ENCODE data around the gene PRPF19. TPM values are rescaled to one million over a fixed set of nuclear protein-coding genes. Genes with fewer than 3 reads are reported as not detected.
A peak's percentile ranks its signal among the peaks of the same experiment; 100 is the strongest.

The PRPF19 gene
- total RNA-seq, 2 donors from 2014 or later: 55.8 to 58.8 TPM

DNA sequence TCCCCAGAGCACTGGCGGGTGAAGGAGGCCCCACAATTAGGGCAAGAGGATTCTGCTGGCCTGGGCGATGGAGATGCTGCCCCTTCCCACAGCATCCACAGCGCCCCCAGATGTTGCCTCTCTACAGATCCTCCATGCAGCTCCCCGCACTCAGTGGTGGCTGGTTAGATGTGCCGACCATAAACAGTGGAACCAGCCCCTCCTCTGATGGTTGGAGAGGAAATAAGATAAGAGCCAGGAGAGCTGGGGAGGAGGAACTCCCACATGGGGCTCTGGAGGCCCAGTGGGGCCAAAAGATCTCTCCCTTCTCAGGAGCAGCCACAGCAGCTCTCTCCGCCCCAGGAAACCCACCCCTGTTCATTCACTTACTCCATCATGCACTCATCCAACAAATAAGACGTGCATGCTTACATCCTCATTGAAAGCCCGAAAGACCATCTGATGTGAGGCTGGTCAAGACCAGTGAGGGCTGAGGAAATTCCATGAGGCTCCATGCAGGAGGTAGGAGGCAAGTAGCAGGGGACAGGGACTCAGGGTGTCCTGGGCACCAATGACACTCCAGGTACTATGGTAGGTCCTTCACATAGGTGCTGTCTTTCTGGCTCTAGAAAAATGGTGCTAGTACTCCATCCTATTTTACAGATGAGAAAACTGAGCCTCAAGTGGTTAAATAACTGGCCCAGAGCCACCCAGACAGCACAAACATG lies 52.1 kb downstream of the PRPF19 start:
- intact Hi-C loops (cut with DNase I, micrococcal nuclease): no loop called here
- no peak for DNase-seq
- no peak for ATAC-seq

- DNase-seq: no peak
- no peak for ATAC-seq
- intact Hi-C loops (cut with DNase I, micrococcal nuclease): no loop called here
Measured at GRCh38 chr11:60852982-60853950, 53.1 kb downstream of the PRPF19 start.

DNA sequence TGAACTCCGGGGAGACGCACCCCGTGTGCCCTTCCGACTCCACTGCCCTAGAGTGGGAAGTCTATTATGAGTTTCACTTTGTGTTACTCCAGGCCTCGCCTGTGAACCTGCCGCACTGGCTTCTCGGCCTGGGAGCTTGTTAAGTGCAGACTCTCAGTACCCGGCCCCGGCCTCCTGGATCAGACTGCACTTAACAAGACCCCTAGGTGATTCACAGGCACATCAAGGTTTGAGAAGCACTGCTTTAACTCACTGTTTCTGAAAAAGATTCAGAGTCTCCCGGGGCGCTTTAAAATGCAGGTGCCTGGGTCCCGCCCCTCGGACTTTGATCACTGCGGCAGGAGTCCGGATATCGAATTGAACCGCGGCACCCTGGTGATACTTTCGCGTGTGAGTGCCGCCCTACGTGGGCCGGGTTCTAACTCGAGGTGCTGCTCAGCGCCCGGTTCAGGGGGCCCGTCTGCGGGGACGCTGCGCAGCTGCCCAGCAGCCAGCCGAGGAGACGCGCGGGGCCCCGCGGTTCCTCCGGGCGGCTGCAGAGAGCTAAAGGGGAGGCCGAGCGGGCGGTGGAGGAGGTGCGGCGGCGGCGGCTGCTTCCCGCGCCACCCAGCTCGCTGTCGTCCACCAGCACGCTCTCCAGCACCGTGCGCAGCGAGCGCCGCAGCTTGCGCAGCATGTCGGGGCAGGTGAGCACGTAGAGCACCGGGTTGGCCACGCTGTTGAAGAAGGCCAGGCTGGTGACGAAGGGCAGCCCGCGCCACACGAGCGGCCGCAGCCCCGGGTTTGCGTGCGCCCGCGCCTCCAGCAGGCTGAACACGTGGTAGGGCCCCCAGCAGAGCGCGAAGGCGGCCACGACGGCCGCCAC lies 54.0 kb downstream of the PRPF19 start:
- intact Hi-C loops (cut with DNase I, micrococcal nuclease): no loop called here
- DNase-seq: peak; percentile 77 to 89
- ATAC-seq: peak; percentile 92

DNA sequence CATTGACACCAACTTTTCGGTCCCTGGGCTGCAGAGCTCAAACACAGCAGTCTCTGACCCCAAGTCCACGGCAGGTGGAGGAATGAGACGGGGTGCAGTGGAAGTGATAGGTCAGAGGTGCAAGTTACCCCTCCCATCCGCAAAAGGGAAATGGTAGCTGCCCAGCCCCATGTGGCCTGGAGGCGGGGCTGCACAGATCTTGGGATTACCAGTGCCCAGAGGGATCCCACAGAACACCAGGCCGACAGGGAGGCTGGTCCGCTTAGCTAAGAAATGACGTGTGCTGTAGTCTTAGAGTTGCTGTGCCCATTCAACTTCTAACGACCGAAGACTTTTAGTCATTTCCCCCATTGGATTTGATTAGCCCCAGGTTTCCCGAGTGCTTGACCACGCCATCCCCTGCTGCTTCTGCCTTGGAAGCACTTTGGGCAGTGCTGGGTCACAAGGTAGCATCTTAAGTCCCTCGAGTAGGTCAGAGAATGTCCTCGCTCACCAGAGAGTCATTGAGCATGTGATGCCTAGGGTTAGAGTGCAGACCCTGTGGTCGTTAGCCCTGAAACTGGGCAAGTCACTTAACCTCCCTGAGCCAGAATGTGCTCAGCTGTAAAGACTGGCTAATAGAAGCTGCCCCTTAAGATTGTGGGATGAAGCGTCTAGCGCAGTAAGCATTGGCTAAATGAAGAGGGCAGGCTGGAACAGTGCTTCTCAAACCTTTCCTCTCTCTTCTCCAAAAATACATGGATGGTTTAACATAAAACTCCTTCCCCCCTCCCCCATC lies 54.9 kb downstream of the PRPF19 start:
- intact Hi-C loops (cut with DNase I, micrococcal nuclease): no loop called here
- DNase-seq (no peak), ATAC-seq (no peak)

DNA sequence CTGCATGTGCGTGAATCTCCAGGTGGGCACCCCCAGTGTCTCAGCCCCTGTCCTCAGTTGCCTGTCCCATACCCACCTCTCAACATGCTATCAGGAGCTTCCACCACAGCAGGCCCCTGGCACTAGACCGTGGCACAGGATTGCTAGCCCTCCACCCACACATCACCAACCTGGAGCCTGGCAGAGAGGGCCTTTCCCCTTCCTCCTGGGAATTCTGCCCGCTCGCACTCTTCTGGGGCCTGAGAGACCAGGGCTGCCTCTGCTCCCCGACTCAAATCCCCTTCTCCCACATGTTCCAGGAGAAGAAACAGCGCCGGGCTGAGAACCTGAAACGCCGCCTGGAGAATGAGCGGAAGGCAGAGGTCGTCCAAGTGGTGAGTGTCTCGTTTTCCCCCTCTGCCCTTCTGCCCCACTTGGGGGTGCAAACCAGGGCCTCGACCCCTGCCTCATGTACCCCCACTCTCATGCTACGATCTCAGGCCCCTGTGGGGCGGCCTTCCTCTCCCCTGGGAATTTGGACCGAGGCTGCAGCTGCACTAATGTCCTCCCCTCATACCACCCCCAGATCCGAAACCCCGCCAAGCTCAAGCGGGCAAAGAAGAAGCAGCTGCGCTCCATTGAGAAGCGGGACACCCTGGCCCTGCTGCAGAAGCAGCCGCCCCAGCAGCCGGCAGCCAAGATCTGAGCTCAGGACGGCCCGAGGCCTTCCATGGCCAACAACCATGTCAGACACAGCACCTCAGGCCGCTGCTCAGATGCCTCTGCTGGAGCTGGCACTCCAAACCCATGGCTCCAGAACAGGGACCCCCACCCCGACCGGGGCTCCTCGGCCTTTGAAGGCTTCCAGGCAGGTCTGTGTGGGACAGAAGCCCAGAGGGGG lies 56.5 kb downstream of the PRPF19 start:
- intact Hi-C loops (cut with DNase I, micrococcal nuclease): no loop called here
- DNase-seq (no peak), ATAC-seq (no peak)

DNA sequence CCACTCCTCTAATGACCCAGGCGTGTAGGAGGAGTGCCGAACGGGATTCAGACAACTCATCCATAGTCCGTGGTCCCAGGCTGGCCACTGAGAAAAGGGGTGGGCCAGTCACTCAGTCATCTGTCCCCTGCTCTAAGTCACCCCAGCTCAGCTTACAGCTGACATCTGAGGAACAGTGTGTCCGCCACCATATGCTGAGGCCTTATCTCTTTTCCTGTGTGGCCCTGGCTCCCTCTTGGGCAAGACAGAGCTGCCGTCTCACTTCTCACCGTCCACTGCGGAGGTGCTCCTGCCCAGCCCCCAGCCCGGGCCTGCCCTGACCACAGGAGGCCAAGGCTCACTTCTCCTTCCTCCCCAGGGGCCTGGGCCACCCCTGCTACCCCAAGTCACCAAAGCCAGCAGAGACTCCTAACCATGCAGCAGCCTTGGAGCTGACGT lies 57.7 kb downstream of the PRPF19 start:
- ATAC-seq (no peak), DNase-seq (no peak)
- intact Hi-C loops (cut with DNase I, micrococcal nuclease): no loop called here

- ATAC-seq: no peak
- intact Hi-C loops (cut with DNase I, micrococcal nuclease): no loop called here
- DNase-seq: no peak
Measured at GRCh38 chr11:60847896-60848295, 58.5 kb downstream of the PRPF19 start.

GRCh38 chr11:60847281-60847680 lies 59.1 kb downstream of the PRPF19 start:
- ATAC-seq (no peak), DNase-seq (no peak)
- intact Hi-C loops (cut with DNase I, micrococcal nuclease): no loop called here

- ATAC-seq (no peak), DNase-seq (no peak)
- intact Hi-C loops (cut with DNase I, micrococcal nuclease): no loop called here
Measured at GRCh38 chr11:60845338-60845737, 61.0 kb downstream of the PRPF19 start.

GRCh38 chr11:60844870-60845221 lies 61.5 kb downstream of the PRPF19 start:
- no peak for ATAC-seq
- no peak for DNase-seq
- intact Hi-C loops (cut with DNase I, micrococcal nuclease): no loop called here

DNA sequence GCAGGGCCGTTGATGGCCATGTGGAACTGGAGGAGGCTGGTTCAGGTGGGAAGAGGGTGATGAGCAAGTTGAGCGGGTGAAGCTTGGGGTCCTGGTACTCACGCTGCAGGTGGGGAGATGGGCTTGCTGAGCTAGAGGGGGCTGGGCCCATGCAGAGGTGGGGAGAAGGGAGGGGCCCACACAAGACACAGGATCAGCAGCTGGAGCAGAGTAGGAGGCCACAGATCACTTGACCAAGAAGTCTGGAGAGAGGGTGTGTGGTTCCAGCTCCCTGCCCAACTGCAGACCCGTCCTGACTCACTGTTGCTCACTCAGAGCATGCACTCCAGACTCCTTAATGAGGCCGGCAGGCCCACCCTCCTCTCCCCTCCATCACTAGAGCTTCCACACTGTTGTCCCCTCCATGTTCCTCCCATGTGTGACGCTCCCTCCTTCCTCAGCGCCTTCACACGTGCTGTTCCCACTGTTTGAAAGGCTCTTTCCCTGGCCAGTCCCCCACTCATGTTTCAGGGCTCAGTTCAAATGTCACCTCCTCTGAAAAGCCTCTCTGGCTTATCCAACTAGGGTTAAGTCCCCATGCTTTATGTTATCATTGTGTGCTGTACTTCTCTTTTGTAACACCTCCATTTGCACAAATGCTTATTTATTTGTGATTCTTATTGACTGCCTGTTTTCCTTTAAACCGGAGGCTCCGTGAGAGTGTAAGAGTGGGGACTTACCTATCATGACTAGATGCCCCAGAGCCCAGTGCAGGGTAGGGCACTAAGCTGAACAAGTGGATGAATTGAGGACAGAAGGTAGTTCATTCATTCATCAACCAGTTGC lies 62.1 kb downstream of the PRPF19 start:
- no peak for ATAC-seq
- intact Hi-C loops (cut with DNase I, micrococcal nuclease): no loop called here
- no peak for DNase-seq

DNA sequence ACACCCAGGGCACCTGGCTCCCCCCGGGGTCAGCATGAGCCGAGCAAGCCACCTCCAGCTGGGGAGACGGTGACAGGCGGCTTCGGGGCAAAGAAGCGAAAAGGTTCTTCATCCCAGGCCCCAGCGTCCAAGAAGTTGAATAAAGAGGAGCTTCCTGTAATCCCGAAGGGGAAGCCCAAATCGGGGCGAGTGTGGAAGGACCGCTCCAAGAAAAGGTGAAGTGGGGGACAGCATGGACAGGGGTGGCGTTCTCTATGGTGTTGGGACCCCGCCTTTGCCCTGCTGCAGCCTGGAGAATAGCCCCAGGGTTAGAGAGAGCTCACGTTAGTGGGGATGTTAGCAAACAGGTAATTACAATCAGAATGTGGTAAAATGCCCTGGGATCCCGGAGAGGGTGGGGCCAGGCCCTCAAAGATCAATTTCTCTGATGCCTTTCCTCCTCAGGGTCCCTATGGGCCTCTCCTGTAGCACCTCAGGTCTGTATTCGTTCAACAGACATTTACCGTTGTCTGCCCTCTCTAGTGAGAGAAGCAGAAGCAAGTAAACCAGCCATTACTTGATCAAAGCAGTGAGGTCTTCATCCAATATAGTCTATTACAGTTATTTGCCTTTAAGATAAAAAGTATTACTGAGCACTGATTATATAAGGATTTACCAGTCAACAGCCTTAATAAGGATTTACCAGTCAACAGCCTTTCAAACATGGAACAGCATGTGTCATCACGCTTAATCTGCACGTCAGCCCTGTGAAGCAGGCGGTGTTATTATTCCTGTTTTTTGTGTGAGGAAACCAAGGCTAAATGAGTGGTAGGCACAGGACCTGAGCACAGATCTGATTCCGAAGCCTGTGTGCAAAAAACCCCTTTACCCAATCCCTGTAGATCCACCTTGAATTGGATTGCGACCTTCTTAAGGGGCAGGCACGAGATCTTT lies 63.5 kb downstream of the PRPF19 start:
- intact Hi-C loops (cut with DNase I, micrococcal nuclease): no loop called here
- DNase-seq: no peak
- peak; percentile 4 for ATAC-seq

DNA sequence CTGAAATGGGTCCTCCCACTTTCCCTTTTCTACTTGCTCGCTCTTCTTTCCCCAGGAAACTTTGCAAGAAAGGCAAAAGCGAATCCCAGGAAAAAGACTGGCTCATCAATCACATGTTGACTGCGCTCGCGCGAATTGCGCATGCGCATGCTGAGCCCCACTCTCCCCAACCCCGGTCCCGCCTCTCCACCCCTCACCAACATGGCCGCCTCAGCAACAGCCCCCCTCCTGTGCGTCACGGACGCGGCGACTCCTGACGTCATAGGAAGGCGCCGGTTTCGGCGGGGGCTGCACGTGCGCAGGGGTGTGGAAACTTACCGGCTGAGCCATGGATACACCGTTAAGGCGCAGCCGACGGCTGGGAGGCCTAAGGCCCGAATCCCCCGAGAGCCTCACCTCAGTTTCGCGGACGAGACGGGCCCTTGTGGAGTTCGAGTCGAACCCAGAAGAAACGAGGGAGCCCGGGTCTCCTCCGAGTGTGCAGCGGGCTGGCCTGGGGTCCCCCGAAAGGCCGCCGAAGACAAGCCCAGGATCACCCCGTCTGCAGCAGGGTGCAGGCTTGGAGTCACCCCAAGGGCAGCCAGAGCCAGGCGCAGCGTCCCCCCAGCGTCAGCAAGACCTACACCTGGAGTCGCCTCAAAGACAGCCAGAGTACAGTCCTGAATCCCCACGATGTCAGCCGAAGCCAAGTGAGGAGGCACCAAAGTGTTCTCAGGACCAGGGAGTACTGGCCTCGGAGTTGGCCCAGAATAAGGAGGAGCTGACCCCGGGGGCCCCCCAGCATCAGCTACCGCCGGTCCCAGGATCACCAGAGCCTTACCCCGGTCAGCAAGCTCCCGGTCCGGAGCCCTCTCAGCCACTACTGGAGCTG lies 64.4 kb downstream of the PRPF19 start, which contains the start of gene CCDC86:
TSS of gene CCDC86 (plus strand) at position 317 of the 871 bp plus-strand sequence. CDS start at position 329, 12 bp downstream.
- intact Hi-C loops (cut with DNase I, micrococcal nuclease): no loop called here
- ATAC-seq (peak; percentile 97), DNase-seq (peak; percentile 94 to 97)
